NCI-H187 (cell line): ENCODE measurements around the gene ME2.
"Not testable (repeated sequence)": the region's sequence is repeated elsewhere in the genome, so short reads cannot be mapped to it uniquely, and the experiment has no call there.

Experiments
- DNase-seq, 2 experiments: peaks; one replicate each; lab custom pipeline; 2025; lab: John Stamatoyannopoulos, UW

Gene ME2

GRCh38 chr18:50878345-50879301 is at the start of gene ME2:
ME2 (plus strand) TSS chr18:50879118; CDS start chr18:50895821, 16,703 bp downstream.
- peak; percentile 83 to 86 for DNase-seq

DNA sequence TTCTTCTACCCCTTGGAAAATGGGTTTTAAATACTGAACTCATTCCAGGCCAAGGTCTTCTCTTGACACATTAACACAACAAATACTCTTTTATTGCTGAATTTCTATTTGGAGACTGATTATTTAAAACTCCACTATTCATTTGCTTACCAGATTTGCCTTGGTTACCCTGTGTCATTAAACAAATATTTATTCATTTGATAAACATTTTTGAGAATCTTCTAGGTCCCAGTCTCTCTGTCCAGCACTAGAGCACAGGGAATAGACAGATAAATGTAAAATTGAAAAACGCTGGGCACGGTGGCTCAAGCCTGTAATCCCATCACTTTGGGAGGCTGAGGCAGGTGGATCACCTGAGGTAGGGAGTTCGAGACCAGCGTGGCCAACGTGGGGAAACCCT is 49.3 kb upstream of the ME2 start:
- no peak for DNase-seq

DNA sequence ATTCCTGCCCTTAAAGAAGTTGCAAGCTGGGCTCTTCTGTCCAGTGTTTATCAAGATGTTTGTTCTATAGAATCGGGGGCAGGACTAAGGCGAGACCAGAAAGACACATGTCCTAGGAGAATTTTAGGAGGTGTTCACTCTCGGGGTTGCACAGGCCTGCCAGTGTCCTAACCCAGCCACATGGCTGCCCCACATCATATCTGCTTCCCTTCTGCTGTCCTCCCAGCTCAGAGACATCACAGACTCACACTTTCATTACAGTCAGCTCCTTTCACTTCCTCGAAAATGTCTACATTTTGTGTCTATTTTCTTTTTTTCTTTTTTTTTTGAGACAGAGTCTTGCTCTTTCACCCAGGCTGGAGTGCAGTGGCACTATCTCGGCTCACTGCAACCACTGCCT is 48.4 kb upstream of the ME2 start:
- DNase-seq: no peak

GRCh38 chr18:50832754-50833153 is 46.2 kb upstream of the ME2 start:
- no peak for DNase-seq

DNA sequence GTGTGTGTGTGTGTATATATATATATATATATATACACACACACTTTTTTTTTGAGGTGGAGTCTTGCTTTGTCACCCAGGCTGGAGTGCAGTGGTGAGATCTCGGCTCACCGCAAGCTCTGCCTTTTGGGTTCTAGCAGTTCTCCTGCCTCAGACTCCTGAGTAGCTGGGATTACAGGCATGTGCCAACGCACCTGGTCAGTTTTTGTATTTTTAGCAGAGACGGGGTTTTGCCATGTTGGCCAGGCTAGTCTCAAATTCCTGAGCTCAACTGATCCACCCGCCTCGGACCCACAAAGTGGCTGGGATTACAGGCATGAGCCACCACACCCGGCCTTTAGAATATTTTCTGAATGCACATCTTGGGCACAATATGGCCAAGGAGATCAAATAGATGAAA is 45.4 kb upstream of the ME2 start:
- DNase-seq: not testable (repeated sequence)

- DNase-seq: no peak
Observed at GRCh38 chr18:50836521-50836957, 42.4 kb upstream of the ME2 start.

DNA sequence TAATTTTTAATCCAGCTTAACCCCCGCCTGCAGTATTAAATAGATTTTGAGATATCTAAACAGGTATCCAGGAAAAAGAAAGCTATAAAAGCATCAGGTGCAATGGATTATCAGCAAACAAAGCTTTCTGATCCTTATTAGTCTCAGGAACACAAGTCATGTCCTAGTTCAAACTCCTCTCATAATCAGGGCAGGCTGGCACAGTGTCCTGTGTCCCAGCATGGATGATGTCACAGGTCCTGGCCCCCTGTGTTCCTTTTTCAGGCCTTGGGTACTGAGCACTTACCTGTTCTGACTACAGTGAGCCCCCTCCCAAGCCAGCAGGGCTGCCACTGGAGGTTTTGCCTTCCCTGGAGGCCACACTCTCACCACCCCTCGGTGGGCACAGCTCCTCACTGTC is 39.6 kb upstream of the ME2 start:
- DNase-seq: no peak

DNA sequence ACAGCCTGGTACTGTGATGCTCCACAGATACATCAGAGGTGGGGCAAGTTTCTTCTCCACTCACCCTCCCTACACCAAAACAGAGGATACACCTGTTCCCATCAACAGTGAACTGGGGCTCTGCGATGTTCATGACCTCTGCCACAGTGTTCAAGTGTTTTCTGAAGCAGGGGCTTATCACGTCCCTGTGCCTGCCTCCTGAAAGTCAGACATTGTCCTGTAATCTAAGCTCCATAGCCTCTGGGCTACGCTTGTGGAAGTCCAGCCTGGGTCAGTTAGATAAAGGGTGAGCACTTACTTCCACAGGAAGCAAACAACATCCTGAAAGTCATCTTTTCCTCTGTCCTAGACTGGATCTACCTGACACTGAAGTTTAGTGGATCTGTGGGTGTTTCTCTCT is 38.9 kb upstream of the ME2 start:
- no peak for DNase-seq

- no peak for DNase-seq
Observed at GRCh38 chr18:50842846-50843245, 36.1 kb upstream of the ME2 start.

DNA sequence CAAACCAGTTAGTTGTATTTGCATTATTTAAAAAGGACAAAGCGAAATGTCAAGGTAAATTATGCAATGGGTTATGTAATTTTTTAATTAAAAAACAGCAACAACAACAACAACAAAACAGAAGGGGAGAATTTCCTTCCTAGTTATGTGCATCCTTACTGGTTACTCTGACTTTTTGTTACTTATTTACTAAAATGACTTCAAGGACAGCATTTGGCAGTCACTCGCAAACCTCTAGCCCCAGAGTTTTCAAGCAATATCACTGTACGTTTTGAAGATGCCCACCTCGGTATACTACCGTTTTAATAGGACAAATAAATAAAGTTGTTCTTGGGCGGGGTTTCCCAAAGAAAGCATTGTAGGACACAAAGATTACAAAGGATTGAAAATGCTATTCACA is 34.4 kb upstream of the ME2 start:
- no peak for DNase-seq

- no peak for DNase-seq
Observed at GRCh38 chr18:50844960-50845359, 34.0 kb upstream of the ME2 start.

- DNase-seq: no peak
Observed at GRCh38 chr18:50847192-50847591, 31.7 kb upstream of the ME2 start.

DNA sequence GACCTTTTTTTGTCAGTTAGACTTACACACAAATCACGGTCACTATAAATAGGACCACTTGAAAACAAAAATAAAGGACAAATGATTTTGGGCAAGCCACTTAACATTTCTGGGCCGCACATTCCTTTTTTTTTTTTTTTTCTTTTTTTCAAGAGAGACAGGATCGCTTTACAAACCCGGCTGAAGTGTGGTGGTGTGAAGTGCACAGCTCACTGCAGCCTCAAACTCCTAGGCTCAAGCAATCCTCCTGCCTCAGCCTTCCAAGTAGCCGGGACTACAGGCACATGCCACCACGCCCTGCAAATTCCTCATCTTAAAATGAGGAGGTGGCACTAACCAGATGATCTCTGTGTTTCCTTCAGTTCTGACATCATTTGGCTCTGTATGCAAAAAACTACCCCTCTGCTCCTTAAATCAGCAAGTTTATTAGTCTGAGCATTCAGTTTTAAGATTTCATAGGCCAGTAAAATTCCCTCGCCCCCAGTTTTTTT is 30.8 kb upstream of the ME2 start:
- no peak for DNase-seq

DNA sequence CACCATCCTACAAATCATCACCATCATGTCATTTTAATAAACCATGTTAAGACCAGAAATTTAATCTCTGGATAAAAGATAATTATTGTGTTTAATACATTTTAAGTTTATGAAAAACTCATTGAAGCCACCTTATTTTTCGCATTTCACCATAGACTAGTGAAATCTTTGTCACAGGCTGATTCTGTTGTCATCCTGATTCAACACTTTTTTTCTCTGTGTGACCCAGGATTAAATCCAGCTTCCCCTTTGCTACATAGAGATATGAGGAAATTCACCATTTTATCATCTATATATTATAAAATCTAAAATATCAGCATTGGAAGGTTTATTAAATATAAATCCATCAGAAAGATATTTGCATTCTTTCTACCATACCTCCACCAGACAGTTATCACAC is 29.9 kb upstream of the ME2 start:
- DNase-seq: no peak

- no peak for DNase-seq
Observed at GRCh38 chr18:50849419-50849821, 29.5 kb upstream of the ME2 start.

DNA sequence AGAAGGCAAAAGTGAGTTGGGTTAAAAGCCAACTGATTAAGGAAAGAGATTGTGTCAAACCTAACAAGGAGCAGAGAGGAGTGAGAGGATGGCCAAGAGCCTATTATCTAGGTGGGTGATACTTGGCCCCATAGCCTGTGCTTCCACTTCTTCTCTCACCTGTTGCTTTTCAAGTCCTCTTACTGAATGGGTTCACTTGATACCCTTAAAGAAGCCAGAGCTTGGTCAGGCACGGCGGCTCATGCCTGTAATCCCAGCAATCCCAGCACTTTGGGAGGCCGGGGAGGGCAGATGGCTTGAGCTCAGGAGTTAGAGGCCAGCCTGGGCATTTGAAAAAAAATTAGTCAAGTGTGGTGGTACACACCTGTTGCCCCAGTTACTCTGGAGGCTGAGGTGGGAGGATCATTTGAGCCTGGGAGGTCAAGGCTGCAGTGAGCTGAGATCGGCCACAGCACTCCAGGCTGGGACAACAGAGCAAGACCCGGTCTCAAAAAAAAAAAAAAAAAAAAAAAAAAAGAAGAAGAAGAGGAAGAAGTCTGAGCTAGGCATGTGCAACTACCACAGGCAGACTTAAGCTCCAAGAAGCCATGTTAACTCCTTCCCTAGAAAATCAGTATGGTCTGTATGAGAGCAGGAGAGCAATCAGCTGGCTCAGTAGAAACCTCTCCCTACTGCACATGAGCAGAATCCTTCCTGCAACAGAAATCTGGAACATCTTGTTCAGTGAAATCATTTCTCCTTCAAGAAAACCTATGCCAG is 28.4 kb upstream of the ME2 start:
- no peak for DNase-seq

DNA sequence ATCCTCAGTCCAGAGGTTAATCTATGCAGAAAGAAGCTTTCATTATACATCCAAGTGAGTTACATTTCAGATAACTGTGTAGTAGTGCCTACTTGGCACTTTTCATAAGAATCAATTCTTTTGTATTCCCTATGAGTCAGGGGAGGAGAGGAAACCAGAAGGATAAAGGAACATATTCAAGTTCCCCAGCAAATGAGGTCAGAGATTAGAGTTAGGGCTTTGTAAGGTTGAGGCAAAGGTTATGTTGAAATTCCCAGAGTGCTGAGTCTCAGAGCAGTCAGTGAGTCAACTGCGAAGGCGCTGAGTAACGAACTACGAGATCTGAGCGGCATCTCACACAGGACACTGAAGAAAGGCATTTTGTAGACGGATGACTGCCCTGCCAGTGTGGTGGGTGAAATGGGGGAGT is 25.1 kb upstream of the ME2 start:
- DNase-seq: no peak

GRCh38 chr18:50855976-50856757 is 22.8 kb upstream of the ME2 start:
- DNase-seq: no peak

DNA sequence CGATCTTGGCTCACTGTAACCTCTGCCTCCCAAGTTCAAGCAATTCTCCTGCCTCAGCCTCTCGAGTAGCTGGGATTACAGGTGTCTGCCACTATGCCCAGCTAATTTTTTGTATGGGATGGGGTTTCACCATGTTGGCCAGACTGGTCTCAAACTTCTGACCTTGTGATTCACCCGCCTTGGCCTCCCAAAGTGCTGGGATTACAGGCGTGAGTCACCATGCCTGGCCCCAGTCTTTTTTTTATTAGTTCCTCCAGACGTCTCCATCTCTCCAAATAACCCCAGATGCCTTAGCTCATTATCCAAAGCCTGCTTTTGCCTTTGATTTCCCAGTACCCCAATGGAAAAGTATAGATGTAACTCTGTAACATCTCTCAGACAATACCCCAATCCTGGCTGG is 21.8 kb upstream of the ME2 start:
- not testable (repeated sequence) for DNase-seq

DNA sequence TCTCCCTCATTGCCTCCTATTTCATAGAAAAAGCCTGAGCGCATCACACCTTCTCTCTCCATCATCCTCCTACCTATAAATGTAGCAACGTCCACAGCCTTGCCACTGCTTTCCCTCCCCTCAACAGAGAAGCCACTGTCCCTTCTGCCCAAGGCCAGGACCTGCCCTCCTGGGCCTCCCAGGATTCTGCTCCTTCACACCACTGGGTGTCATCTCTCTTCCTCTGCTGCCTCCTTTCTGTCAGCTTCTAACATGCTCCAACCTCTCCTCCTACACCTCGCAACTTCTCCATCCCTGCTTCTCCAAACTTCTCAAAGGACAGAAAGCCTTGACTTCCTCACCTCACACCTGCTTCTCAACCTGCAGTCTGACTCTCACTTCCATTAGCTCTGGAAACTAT is 21.2 kb upstream of the ME2 start:
- no peak for DNase-seq

- DNase-seq: no peak
Observed at GRCh38 chr18:50859793-50860555, 18.9 kb upstream of the ME2 start.
